GM12878 (cell line): ENCODE measurements around the gene NEK11. TPM values are rescaled to one million over a fixed set of nuclear protein-coding genes. Genes with fewer than 3 reads are reported as not detected.
"Not testable (repeated sequence)": the region's sequence is repeated elsewhere in the genome, so short reads cannot be mapped to it uniquely, and the experiment has no call there.

Source experiments
- ATAC-seq: fragments of 200-7000 bp; cut with Tn5 transposase; 3 replicates; pipeline ENCODE4 v1.9.1; 2020; ENCODE audit warnings: mild to moderate bottlenecking, moderate library complexity
- BruUV-seq: library from RNA; stranded (reverse); fragments of 400-500 nt; replicated peaks from 2 replicates; lab custom pipeline; 2021; lab: Mats Ljungman, UMichigan
- CTCF ChIA-PET: fragments of 300-600 bp; sonication (Branson Sonifier 250); formaldehyde crosslinking; extraction: SDS; loops from one replicate; lab custom pipeline; 2021; ENCODE audit warnings: inconsistent platforms; lab: Yijun Ruan, JAX
- POLR2A ChIA-PET: fragments of 350-600 bp; formaldehyde crosslinking; extraction: SDS; loops from one replicate; lab custom pipeline; 2021; ENCODE audit warnings: inconsistent platforms; lab: Charles Lee
- RAD21 ChIA-PET: fragments of 300-600 bp; sonication (Branson Sonifier 250); formaldehyde crosslinking; loops from one replicate; lab custom pipeline; 2023; ENCODE audit warnings: antibody characterized with exemption; ENCODE audit not compliant: unreplicated experiment; lab: Charles Lee
- SMC1A ChIA-PET: fragments of 300-600 bp; sonication (Branson Sonifier 250); formaldehyde crosslinking; loops from one replicate; lab custom pipeline; 2023; ENCODE audit not compliant: unreplicated experiment, uncharacterized antibody; lab: Charles Lee
- DNase-seq: peaks from one replicate; pipeline ENCODE4 v3.0.0-alpha.2; 2011; ENCODE audit warnings: low read depth, low spot score
- FAIRE-seq: peaks from 3 replicates; lab custom pipeline; 2011; peaks lifted over from hg19 to GRCh38; lab: Jason Lieb, UNC
- H2AFZ ChIP-seq: 2 replicates; pipeline ENCODE4 v1.6.0; 2011; ENCODE audit warnings: low read depth, low read length, control low read depth; ENCODE audit not compliant: control insufficient read depth
- H3K27ac ChIP-seq: 2 replicates; pipeline ENCODE4 v1.5.1; 2011; ENCODE audit warnings: control low read depth; ENCODE audit not compliant: control insufficient read depth, insufficient read depth
- H3K27me3 ChIP-seq, 2 experiments: replicated peaks in 1 of 2; 2 replicates each; pipeline versions ENCODE4 v1.6.0 to v1.6.1; 2011; ENCODE audit warnings: low read length in 1 of 2; ENCODE audit not compliant: control insufficient read depth in 2 of 2, insufficient read depth in 2 of 2
- H3K36me3 ChIP-seq, 2 experiments: 2 replicates each; pipeline ENCODE4 v1.5.1; 2011; ENCODE audit warnings: low read length in 1 of 2; ENCODE audit not compliant: control insufficient read depth in 2 of 2, insufficient read depth in 2 of 2
- H3K4me1 ChIP-seq: 2 replicates; pipeline ENCODE4 v1.6.1; 2011; ENCODE audit warnings: mild to moderate bottlenecking, low read length, moderate library complexity, mixed read lengths; ENCODE audit not compliant: control insufficient read depth, insufficient read depth
- H3K4me2 ChIP-seq: 2 replicates; pipeline ENCODE4 v1.6.0; 2011; ENCODE audit warnings: control low read depth; ENCODE audit not compliant: control insufficient read depth, insufficient read depth
- H3K4me3 ChIP-seq: fragments of 200-600 bp; sonication (generic); 2 replicates; pipeline ENCODE4 v1.5.1; 2016
- H3K79me2 ChIP-seq: 2 replicates; pipeline ENCODE4 v1.6.0; 2011; ENCODE audit warnings: low read length; ENCODE audit not compliant: control insufficient read depth, insufficient read depth
- H3K9ac ChIP-seq: 2 replicates; pipeline ENCODE4 v1.8.0; 2011; ENCODE audit warnings: low read length, control low read depth, mixed read lengths; ENCODE audit not compliant: control insufficient read depth, insufficient read depth
- H3K9me3 ChIP-seq: replicated peaks from 3 replicates; pipeline ENCODE4 v1.5.1; 2011; ENCODE audit warnings: mild to moderate bottlenecking, low read length; ENCODE audit not compliant: control insufficient read depth, insufficient read depth
- H4K20me1 ChIP-seq: 2 replicates; pipeline ENCODE4 v1.6.0; 2011; ENCODE audit not compliant: control insufficient read depth, insufficient read depth
- DPF2 ChIP-seq: fragments of 450-650 bp; IDR thresholded peaks from 2 replicates; pipeline ENCODE4 v1.6.1; 2017; ENCODE audit warnings: mild to moderate bottlenecking
- JUNB ChIP-seq: IDR thresholded peaks from 2 replicates; pipeline ENCODE4 v1.6.1; 2016; ENCODE audit warnings: antibody characterized with exemption, mild to moderate bottlenecking
- WGBS: methylation state at CpG from one replicate; pipeline ENCODE4 v1.1.6; 2016; ENCODE audit warnings: low lambda C conversion rate; ENCODE audit not compliant: insufficient replicate concordance, insufficient coverage; ENCODE audit errors: missing lambda C conversion rate; 5-methylcytosine and 5-hydroxymethylcytosine counted together
- in situ Hi-C: fragments of 300-500 bp; cut with MboI; formaldehyde crosslinking; loops from 9 replicates; pipeline ENCODE4 v1.14.3; 2018; ENCODE audit warnings: mixed read lengths
- intact Hi-C: fragments of 100-400 bp; cut with micrococcal nuclease; formaldehyde crosslinking; loops from one replicate; pipeline ENCODE4 v1.14.2; 2022; ENCODE audit not compliant: unreplicated experiment
- polyA plus RNA-seq, 11 experiments: library from polyadenylated mRNA; depleted of rRNA in 4 of 11; unstranded in 6 of 11; stranded (reverse) in 5 of 11; fragments of >200 nt; fragmentation: Nextera tagmentation in 4 of 11; fragmentation: Illumina TruSeq in 1 of 11; extraction: Ambion mirVana in 4 of 11; extraction: Trizol in 1 of 11; gene quantifications; 1 replicate in 1 of 11; 2 replicates in 10 of 11; pipeline versions ENCODE4 v1.2.1 to v1.2.3, GENCODE V29; 2011 to 2016; ENCODE audit warnings: inconsistent platforms in 2 of 11, missing spikeins in 2 of 11, low read depth in 1 of 11
- total RNA-seq, 4 experiments: library from RNA; depleted of rRNA in 3 of 4; stranded (reverse); fragments of >200 nt in 3 of 4; fragmentation: Illumina TruSeq in 1 of 4; extraction: Trizol in 1 of 4; gene quantifications; 2 replicates each; pipeline versions ENCODE4 v1.2.1 to v1.2.3, GENCODE V29; 2013 to 2021

NEK11 gene
- total and polyA plus RNA-seq, 10 of the 15 experiments (the other 5 are each of a cell fraction or from before 2014, with no cell fraction given), result 0.05 to 0.94 (median 0.36) TPM; not detected in 1

- in situ Hi-C loops, result no loop called here
- ATAC-seq (no peak), DNase-seq (no peak), FAIRE-seq (no peak)
- Histone ChIP-seq H3K79me2 (no peaks in the 10 kb centered on the region), H3K27ac (no peak overlapping the region), H3K4me1 (no peaks in the 10 kb centered on the region), H3K4me2 (no peak overlapping the region), H3K27me3 (no peaks in the 10 kb centered on the region), H3K36me3 (no peaks in the 10 kb centered on the region), H3K9me3 (no peaks in the 10 kb centered on the region), H4K20me1 (no peaks in the 10 kb centered on the region), H3K9ac (no peak overlapping the region), H2AFZ (no peak overlapping the region), H3K4me3 (no peak overlapping the region)
- ChIA-PET SMC1A (interaction anchor here (0.7 to 1.1 kb wide), 2 partner anchors 10 to 763 kb away, joined by 3 read pairs; no protein-coding TSS in a partner anchor), RAD21 (no interaction called here), CTCF (no interaction called here), POLR2A (no interaction called here)
- BruUV-seq, result no TSS peak
- WGBS, result 43% methylated on average over 2 of the region's 2 CpGs
- no peak for TF ChIP-seq DPF2
- peak; percentile 75 for TF ChIP-seq JUNB
- intact Hi-C loops, result loop anchor here (10.0 kb wide), 2 partner anchors 506 to 676 kb away; no protein-coding TSS in a partner anchor
Measured at GRCh38 chr3:131038326-131038725, 11.6 kb downstream of the NEK11 start.

GRCh38 chr3:131042271-131042985 is 15.8 kb downstream of the NEK11 start:
- RAD21 ChIA-PET, FAIRE-seq, H2AFZ ChIP-seq, BruUV-seq, intact Hi-C loops, H3K4me1 ChIP-seq, H3K27me3 ChIP-seq, H3K27ac ChIP-seq, H3K9ac ChIP-seq, H4K20me1 ChIP-seq, in situ Hi-C loops, H3K4me3 ChIP-seq, H3K36me3 ChIP-seq, H3K79me2 ChIP-seq, ATAC-seq, DNase-seq, H3K9me3 ChIP-seq: not testable (repeated sequence)
- SMC1A ChIA-PET, result interaction anchor here (1.5 kb wide), 1 partner anchor 10 kb away, joined by 3 read pairs; no protein-coding TSS in a partner anchor
- CTCF ChIA-PET, result interaction anchor here (1.2 to 1.5 kb wide), 3 partner anchors 9 to 1137 kb away, joined by 3 read pairs; no protein-coding TSS in a partner anchor
- POLR2A ChIA-PET, result interaction anchor here (0.7 kb wide), 1 partner anchor 18 kb away, joined by 3 read pairs; no protein-coding TSS in a partner anchor
- 0 out of 2 replicates have a peak overlapping the region, but pooled peaks have one; percentile 17 for H3K4me2 ChIP-seq
- 47% methylated on average over 10 of the region's 10 CpGs for WGBS
